NCI-H2171 (cell line): ENCODE measurements around the gene MPHOSPH6.
"Not testable (repeated sequence)": the region's sequence is repeated elsewhere in the genome, so short reads cannot be mapped to it uniquely, and the experiment has no call there.

Experiments used
- DNase-seq: peaks from one replicate; lab custom pipeline; 2025; lab: John Stamatoyannopoulos, UW

Gene MPHOSPH6

GRCh38 chr16:82118749-82119148 lies 51.3 kb downstream of the MPHOSPH6 start:
- no peak for DNase-seq

GRCh38 chr16:82116535-82116934 lies 53.5 kb downstream of the MPHOSPH6 start:
- DNase-seq, result no peak

- DNase-seq, result no peak
Measured at GRCh38 chr16:82113741-82114140, 56.3 kb downstream of the MPHOSPH6 start.

- no peak for DNase-seq
Measured at GRCh38 chr16:82111944-82112343, 58.1 kb downstream of the MPHOSPH6 start.

GRCh38 chr16:82109266-82109665 lies 60.8 kb downstream of the MPHOSPH6 start:
- not testable (repeated sequence) for DNase-seq

GRCh38 chr16:82108774-82109173 lies 61.2 kb downstream of the MPHOSPH6 start:
- DNase-seq, result no peak

- no peak for DNase-seq
Measured at GRCh38 chr16:82108100-82108499, 61.9 kb downstream of the MPHOSPH6 start.

GRCh38 chr16:82105107-82105506 lies 64.9 kb downstream of the MPHOSPH6 start:
- DNase-seq, result no peak
